CD4-positive, alpha-beta T cell (primary cell): ENCODE results near the gene KIF5A. TPM values are rescaled to one million over a fixed set of nuclear protein-coding genes. Genes with fewer than 3 reads are reported as not detected.
A peak's percentile ranks its signal among the peaks of the same experiment; 100 is the strongest.

Experiments used
- ATAC-seq: fragments of 200-7000 bp; cut with Tn5 transposase; one replicate; pipeline ENCODE4 v1.10.0; 2022; ENCODE audit warnings: mild to moderate bottlenecking; ENCODE audit not compliant: poor library complexity
- CTCF ChIA-PET: fragments of 350-600 bp; sonication (Branson Sonifier 250); formaldehyde crosslinking; loops from one replicate; lab custom pipeline; 2021; ENCODE audit warnings: antibody characterized with exemption, inconsistent platforms; lab: Charles Lee
- POLR2A ChIA-PET: fragments of 350-600 bp; sonication (Branson Sonifier 250); formaldehyde crosslinking; loops from one replicate; lab custom pipeline; 2021; ENCODE audit warnings: antibody characterized with exemption, inconsistent platforms; lab: Charles Lee
- DNase-seq, 14 experiments: peaks; one replicate each; pipeline ENCODE4 v3.0.0-alpha.2; 2013 to 2020; ENCODE audit warnings: mixed read lengths in 2 of 14
- H3K27ac ChIP-seq, 2 donors: one replicate each; pipeline versions ENCODE4 v1.5.1 to v1.7.0; 2013; ENCODE audit warnings: low read length in 2 of 2, low read depth in 1 of 2, mild to moderate bottlenecking in 1 of 2
- H3K27me3 ChIP-seq, 2 experiments: 1 replicate in 1 of 2; 2 replicates in 1 of 2; pipeline versions ENCODE4 v1.6.1 to v1.7.0; 2013; ENCODE audit warnings: low read length in 2 of 2, control low read depth in 1 of 2, mild to moderate bottlenecking in 1 of 2, moderate library complexity in 1 of 2; ENCODE audit not compliant: insufficient read depth in 2 of 2, control insufficient read depth in 1 of 2
- H3K36me3 ChIP-seq: one replicate; pipeline ENCODE4 v1.6.1; 2013; ENCODE audit warnings: low read length, control low read depth; ENCODE audit not compliant: insufficient read depth
- H3K4me1 ChIP-seq: one replicate; pipeline ENCODE4 v1.6.1; 2013; ENCODE audit warnings: low read length, control low read depth; ENCODE audit not compliant: insufficient read depth
- H3K4me3 ChIP-seq: one replicate; pipeline ENCODE4 v1.5.1; 2013; ENCODE audit warnings: mild to moderate bottlenecking, low read length, moderate library complexity
- H3K9me3 ChIP-seq, 2 experiments: 1 replicate in 1 of 2; 2 replicates in 1 of 2; pipeline versions ENCODE4 v1.6.1 to v1.7.0; 2013; ENCODE audit warnings: low read length in 2 of 2, mild to moderate bottlenecking in 2 of 2, control low read depth in 1 of 2, moderate library complexity in 1 of 2; ENCODE audit not compliant: control insufficient read depth in 1 of 2, insufficient read depth in 1 of 2
- H3K27ac Mint-ChIP-seq: one replicate; pipeline ENCODE4 v1.8.0; 2020; ENCODE audit warnings: mixed read lengths
- H3K27me3 Mint-ChIP-seq: one replicate; pipeline ENCODE4 v1.8.0; 2021; ENCODE audit warnings: mixed read lengths
- H3K36me3 Mint-ChIP-seq: one replicate; pipeline ENCODE4 v1.8.0; 2021; ENCODE audit warnings: low read depth, mixed read lengths
- H3K4me1 Mint-ChIP-seq: one replicate; pipeline ENCODE4 v1.8.0; 2021; ENCODE audit warnings: low read depth, mixed read lengths
- H3K4me3 Mint-ChIP-seq: one replicate; pipeline ENCODE4 v1.8.0; 2020; ENCODE audit warnings: mild to moderate bottlenecking, mixed read lengths
- H3K9me3 Mint-ChIP-seq: one replicate; pipeline ENCODE4 v1.8.0; 2020; ENCODE audit warnings: mixed read lengths
- intact Hi-C, 2 experiments: fragments of 100-400 bp; cut with DNase I in 1 of 2; cut with micrococcal nuclease in 1 of 2; formaldehyde crosslinking; loops; one replicate each; pipeline versions ENCODE4 v1.15.1 to v1.9.0; 2023 to 2025; cut with DNase I, micrococcal nuclease
- total RNA-seq, 174 experiments: library from RNA in 2 of 174; stranded (reverse) in 2 of 174; gene quantifications; one replicate each; pipeline ENCODE4 v1.2.3 and lab custom pipeline; 2021 to 2026
- TF ChIP-seq, protein P1 (sequence below): fragments of 200-600 bp; IDR thresholded peaks from one replicate; pipeline ENCODE4 v1.8.0; 2022; ENCODE audit warnings: antibody characterized with exemption, mild to moderate bottlenecking

KIF5A gene
- total RNA-seq, 2 experiments from 2014 or later = 0.39 to 0.47 TPM

DNA sequence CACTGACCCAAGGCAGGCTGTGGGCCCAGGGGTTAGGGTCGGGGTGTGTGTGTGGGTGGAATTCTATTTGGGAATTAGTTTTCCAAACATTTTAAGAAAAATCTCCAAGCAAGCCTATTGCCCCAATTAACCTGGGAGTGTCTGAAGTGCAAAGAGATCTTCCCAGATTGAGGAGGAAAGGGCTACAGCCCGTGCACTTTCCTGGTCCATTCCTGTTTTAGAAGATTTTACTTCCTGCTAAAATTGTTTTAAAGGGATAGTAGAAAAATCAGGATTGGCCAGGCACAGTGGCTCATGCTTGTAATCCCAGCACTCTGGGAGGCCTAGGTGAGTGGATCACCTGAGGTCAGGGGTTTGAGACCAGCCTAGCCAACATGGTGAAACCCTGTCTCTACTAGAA is 8.1 kb upstream of the KIF5A start:
- no peak overlapping the region for H3K4me3 Mint-ChIP-seq
- TF ChIP-seq, protein P1, sequence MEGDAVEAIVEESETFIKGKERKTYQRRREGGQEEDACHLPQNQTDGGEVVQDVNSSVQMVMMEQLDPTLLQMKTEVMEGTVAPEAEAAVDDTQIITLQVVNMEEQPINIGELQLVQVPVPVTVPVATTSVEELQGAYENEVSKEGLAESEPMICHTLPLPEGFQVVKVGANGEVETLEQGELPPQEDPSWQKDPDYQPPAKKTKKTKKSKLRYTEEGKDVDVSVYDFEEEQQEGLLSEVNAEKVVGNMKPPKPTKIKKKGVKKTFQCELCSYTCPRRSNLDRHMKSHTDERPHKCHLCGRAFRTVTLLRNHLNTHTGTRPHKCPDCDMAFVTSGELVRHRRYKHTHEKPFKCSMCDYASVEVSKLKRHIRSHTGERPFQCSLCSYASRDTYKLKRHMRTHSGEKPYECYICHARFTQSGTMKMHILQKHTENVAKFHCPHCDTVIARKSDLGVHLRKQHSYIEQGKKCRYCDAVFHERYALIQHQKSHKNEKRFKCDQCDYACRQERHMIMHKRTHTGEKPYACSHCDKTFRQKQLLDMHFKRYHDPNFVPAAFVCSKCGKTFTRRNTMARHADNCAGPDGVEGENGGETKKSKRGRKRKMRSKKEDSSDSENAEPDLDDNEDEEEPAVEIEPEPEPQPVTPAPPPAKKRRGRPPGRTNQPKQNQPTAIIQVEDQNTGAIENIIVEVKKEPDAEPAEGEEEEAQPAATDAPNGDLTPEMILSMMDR = no peak
- H3K4me1 ChIP-seq = peaks cover 17% of the 10 kb centered on the region
- H3K4me1 Mint-ChIP-seq = peaks cover 37% of the 10 kb centered on the region
- H3K36me3 ChIP-seq = peaks cover 23% of the 10 kb centered on the region
- ChIA-PET CTCF (no interaction called here), POLR2A (no interaction called here)
- no peak overlapping the region for H3K27ac Mint-ChIP-seq
- H3K36me3 Mint-ChIP-seq = peaks cover 48% of the 10 kb centered on the region
- intact Hi-C loops = no loop called here
- no peak overlapping the region for H3K27ac ChIP-seq
- ATAC-seq (no peak), DNase-seq (no peak)
- no peaks in the 10 kb centered on the region for H3K27me3 ChIP-seq
- no peaks in the 10 kb centered on the region for H3K9me3 Mint-ChIP-seq
- H3K9me3 ChIP-seq = no peaks in the 10 kb centered on the region
- H3K27me3 Mint-ChIP-seq = no peaks in the 10 kb centered on the region
- no peak overlapping the region for H3K4me3 ChIP-seq

DNA sequence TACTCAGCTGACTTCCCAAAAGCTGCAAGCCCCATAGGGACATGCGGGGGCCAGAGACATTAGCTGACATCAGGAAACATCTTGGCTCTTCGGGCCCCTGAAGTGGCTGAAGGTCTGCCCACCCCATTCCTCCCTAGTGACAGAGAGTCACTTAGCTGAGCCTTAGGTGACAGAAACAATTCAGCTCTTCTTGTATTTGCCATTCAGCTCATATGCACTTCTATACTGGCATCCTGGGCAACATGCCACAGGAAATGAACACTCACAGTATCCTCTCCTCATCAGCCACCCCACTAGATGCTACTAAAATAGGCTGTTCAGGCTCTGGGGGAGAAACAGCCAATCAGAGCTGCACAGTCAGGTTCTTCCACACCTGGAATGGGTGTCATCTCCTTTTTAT is 6.3 kb upstream of the KIF5A start:
- Histone ChIP-seq H3K27ac (no peak overlapping the region), H3K36me3 (peaks cover 16% of the 10 kb centered on the region), H3K9me3 (no peaks in the 10 kb centered on the region), H3K27me3 (no peaks in the 10 kb centered on the region), H3K4me3 (no peak overlapping the region), H3K4me1 (peaks cover 20% of the 10 kb centered on the region)
- ATAC-seq = no peak
- intact Hi-C loops = no loop called here
- ChIA-PET POLR2A (no interaction called here), CTCF (no interaction called here)
- Mint-ChIP-seq H3K4me1 (peaks cover 48% of the 10 kb centered on the region), H3K36me3 (peaks cover 39% of the 10 kb centered on the region), H3K4me3 (no peak overlapping the region), H3K9me3 (no peaks in the 10 kb centered on the region), H3K27ac (peak overlapping the region; percentile 29), H3K27me3 (no peaks in the 10 kb centered on the region)
- no peak for DNase-seq
- TF ChIP-seq, protein P1 = no peak

- Histone ChIP-seq H3K36me3 (peaks cover 5% of the 10 kb centered on the region), H3K4me1 (peaks cover 35% of the 10 kb centered on the region), H3K4me3 (peak overlapping the region; percentile 74), H3K27me3 (peaks cover 4 to 8% of the 10 kb centered on the region in 2 experiments), H3K9me3 (no peaks in the 10 kb centered on the region), H3K27ac (peak overlapping the region in 1 of 2 donors; percentile 63)
- DNase-seq (no peak), ATAC-seq (no peak)
- ChIA-PET CTCF (interaction anchor here (0.7 to 1.6 kb wide), 9 partner anchors 8 to 87 kb away, joined by 3 to 6 read pairs (median 3); partner anchors contain the start of gene GLI1), POLR2A (interaction anchor here (1.0 to 2.6 kb wide), 6 partner anchors 11 to 85 kb away, joined by 3 to 11 read pairs (median 5); partner anchors contain the start of gene DDIT3)
- peaks cover 49% of the 10 kb centered on the region for H3K4me1 Mint-ChIP-seq
- TF ChIP-seq, protein P1 = no peak
- H3K27me3 Mint-ChIP-seq = no peaks in the 10 kb centered on the region
- H3K4me3 Mint-ChIP-seq = peak overlapping the region; percentile 100
- H3K27ac Mint-ChIP-seq = peak overlapping the region; percentile 86
- H3K36me3 Mint-ChIP-seq = peaks cover 18% of the 10 kb centered on the region
- intact Hi-C loops = loop anchor here (1.0 to 5.0 kb wide), 7 partner anchors 23 to 87 kb away; partner anchors contain the start of genes ARHGAP9 (in 1 of the 2), GLI1 (in 1 of the 2), MARS1 (in 1 of the 2) and MBD6 (in 1 of the 2)
- no peaks in the 10 kb centered on the region for H3K9me3 Mint-ChIP-seq
Observed at GRCh38 chr12:57545809-57546437, 3.9 kb upstream of the KIF5A start.
